ENCODE results near the gene RELN. TPM values are rescaled to one million over a fixed set of nuclear protein-coding genes. Genes with fewer than 3 reads are reported as not detected.

RELN gene
- total and polyA plus RNA-seq, 9 of the 15 experiments (the other 6 are each of a cell fraction or from before 2014, with no cell fraction given): 12.9 to 43.2 (median 18.1) TPM

DNA sequence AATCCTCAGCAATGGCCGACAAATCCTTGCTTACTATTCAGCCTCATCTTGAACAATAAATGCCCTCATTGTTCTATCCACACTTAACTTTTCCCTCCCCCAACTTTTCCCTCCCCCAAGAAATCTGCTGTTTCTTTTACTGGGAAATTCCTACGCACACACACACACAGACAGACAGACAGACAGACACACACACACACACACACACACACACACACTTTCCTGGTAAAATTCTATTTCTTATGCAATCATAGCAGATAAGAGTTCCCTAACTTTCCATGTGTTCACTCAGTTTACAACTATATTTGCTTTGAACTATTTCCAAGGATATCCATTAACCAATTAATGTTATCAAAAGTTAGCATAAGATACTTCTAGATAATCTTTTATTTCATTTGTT lies 52.9 kb downstream of the RELN start:
- BruUV-seq (replicated peaks): no TSS peak
- in situ Hi-C loops (cut with MboI): no loop called here
- TF ChIP-seq BRCA1 (IDR thresholded peaks at IDR 0.05) (no peak), BRCA1 (CRISPR knock-in tag; IDR thresholded peaks at IDR 0.05) (no peak), E2F1 (CRISPR knock-in tag; IDR thresholded peaks at IDR 0.05) (no peak), CBFB (CRISPR knock-in tag; IDR thresholded peaks at IDR 0.05) (no peak), ZNF232 (CRISPR knock-in tag; IDR thresholded peaks at IDR 0.05) (no peak), SIRT6 (IDR thresholded peaks at IDR 0.05; ENCODE audit: low read depth, low read length) (no peak), NFYB (IDR thresholded peaks at IDR 0.05; ENCODE audit: extremely low read depth, insufficient read length) (no peak), PHB2 (IDR thresholded peaks at IDR 0.05; ENCODE audit: low read depth) (no peak), CHD4 (IDR thresholded peaks at IDR 0.05; ENCODE audit: insufficient read depth, insufficient replicate concordance, low read depth, low read length, poor library complexity, severe bottlenecking) (no peak), NFATC3 (IDR thresholded peaks at IDR 0.05) (no peak), SRSF7 (optimal IDR thresholded peaks at IDR 0.05; ENCODE audit: low read depth, low read length) (no peak), MYC (IDR thresholded peaks at IDR 0.05; ENCODE audit: low read depth, low read length) (no peak), MYC (CRISPR knock-in tag; IDR thresholded peaks at IDR 0.05; ENCODE audit: borderline replicate concordance, low read depth) (no peak), NEUROD1 (IDR thresholded peaks at IDR 0.05; ENCODE audit: borderline replicate concordance, low read depth, low read length, partially characterized antibody) (no peak), TRIM28 (IDR thresholded peaks at IDR 0.05) (no peak), ZFP1 (CRISPR knock-in tag; IDR thresholded peaks at IDR 0.05) (no peak), HMG20B (CRISPR knock-in tag; IDR thresholded peaks at IDR 0.05) (no peak), ZNF695 (CRISPR knock-in tag; IDR thresholded peaks at IDR 0.05) (no peak)
- no peaks in the 10 kb centered on the region for H4K20me1 ChIP-seq (replicated peaks; ENCODE audit: control insufficient read depth, insufficient read depth, low read length)
- no peak overlapping the region for H2AFZ ChIP-seq (ENCODE audit: low read depth, low read length)
- intact Hi-C loops (cut with micrococcal nuclease): no loop called here
- WGBS (ENCODE audit: insufficient coverage, low coverage, missing lambda C conversion rate): 61% methylated on average over 2 of the region's 2 CpGs
- DNase-seq (ENCODE audit: extremely low read depth in 1 of 4, low spot score in 3 of 4) (no peak), FAIRE-seq (no peak), ATAC-seq (no peak)
- H3K27ac ChIP-seq (ENCODE audit: extremely low read depth, low read depth, low read length): no peak overlapping the region
- ChIA-PET CTCF (ENCODE audit: low intra/inter-chr PET ratio) (no interaction called here), POLR2A (no interaction called here)
- H3K4me3 ChIP-seq: no peak overlapping the region
- no peaks in the 10 kb centered on the region for H3K9me3 ChIP-seq (replicated peaks; ENCODE audit: control insufficient read depth, insufficient read depth, low read depth, low read length)
- no peaks in the 10 kb centered on the region for H3K27me3 ChIP-seq (ENCODE audit: control insufficient read depth in 2 of 2, insufficient read depth in 2 of 2, low read length in 2 of 2)
- H3K4me1 ChIP-seq (replicated peaks in 1 of 2; ENCODE audit: control insufficient read depth in 2 of 2, insufficient read depth in 2 of 2, low read length in 2 of 2): no peaks in the 10 kb centered on the region; a peak in 1 of 5 replicates
- H3K9me1 ChIP-seq (ENCODE audit: control insufficient read depth, insufficient read depth, low read length): no peaks in the 10 kb centered on the region
- H3K4me2 ChIP-seq (ENCODE audit: insufficient read depth, low read length): no peak overlapping the region
- peaks cover under 1% of the 10 kb centered on the region; the same call in 1 of the 3 replicates for H3K36me3 ChIP-seq (ENCODE audit: control insufficient read depth, insufficient read depth, low read length)
- H3K79me2 ChIP-seq (ENCODE audit: control insufficient read depth, insufficient read depth, low read length): no peaks in the 10 kb centered on the region
- no peak overlapping the region for H3K9ac ChIP-seq (ENCODE audit: insufficient read depth in 1 of 2, low read depth in 2 of 2, low read length in 2 of 2)
